ENCODE measurements around the gene CHP2. TPM values are rescaled to one million over a fixed set of nuclear protein-coding genes. Genes with fewer than 3 reads are reported as not detected.
A peak's percentile ranks its signal among the peaks of the same experiment; 100 is the strongest.
"Not testable (repeated sequence)": the region's sequence is repeated elsewhere in the genome, so short reads cannot be mapped to it uniquely, and the experiment has no call there.

CHP2 gene
- total and polyA plus RNA-seq, 9 of the 15 experiments (the other 6 are each of a cell fraction or from before 2014, with no cell fraction given): 0.23 to 1.1 (median 0.80) TPM

DNA sequence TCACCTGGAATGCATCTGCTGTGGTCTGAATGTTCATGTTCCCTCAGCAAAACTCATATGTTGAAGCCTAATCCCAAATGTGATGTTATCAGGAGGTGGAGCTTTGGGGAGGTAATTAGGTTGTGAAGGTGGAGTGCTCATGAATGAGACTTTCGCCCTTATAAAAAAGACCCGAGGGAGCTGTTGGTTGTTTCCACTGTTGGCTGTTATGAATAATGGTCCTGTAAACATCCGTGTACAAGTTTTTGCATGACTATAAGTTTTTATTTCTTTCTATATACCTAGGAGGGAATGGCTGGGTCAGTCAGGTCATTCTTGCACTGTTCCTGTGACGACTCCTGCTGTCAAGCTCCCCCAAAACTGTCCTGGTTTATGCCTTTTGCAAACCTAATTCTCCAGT is 9.6 kb upstream of the CHP2 start (continued):
- TF ChIP-seq, protein P1, sequence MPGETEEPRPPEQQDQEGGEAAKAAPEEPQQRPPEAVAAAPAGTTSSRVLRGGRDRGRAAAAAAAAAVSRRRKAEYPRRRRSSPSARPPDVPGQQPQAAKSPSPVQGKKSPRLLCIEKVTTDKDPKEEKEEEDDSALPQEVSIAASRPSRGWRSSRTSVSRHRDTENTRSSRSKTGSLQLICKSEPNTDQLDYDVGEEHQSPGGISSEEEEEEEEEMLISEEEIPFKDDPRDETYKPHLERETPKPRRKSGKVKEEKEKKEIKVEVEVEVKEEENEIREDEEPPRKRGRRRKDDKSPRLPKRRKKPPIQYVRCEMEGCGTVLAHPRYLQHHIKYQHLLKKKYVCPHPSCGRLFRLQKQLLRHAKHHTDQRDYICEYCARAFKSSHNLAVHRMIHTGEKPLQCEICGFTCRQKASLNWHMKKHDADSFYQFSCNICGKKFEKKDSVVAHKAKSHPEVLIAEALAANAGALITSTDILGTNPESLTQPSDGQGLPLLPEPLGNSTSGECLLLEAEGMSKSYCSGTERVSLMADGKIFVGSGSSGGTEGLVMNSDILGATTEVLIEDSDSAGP (CRISPR knock-in tag; IDR thresholded peaks at IDR 0.05): no peak
- no peak for TF ChIP-seq ZNF224 (CRISPR knock-in tag; IDR thresholded peaks at IDR 0.05)

DNA sequence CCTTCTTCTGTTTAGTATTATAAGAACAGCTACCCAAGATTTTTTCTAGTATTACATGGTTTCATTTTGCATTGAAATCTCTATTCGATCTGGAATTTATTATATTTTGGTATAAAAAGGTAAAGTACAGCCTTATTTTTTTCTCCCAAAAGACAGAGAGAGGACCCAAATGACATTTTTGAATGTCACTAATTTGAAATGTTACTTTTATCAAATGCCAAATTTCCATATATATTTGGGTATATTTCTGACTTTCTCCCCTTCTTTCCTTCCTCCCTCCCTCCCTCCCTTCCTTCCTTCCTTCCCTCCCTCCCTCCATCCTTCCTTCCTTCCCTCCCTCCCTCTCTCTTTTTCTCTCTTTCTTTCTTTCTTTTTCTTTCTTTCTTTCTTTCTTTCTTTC is 6.2 kb upstream of the CHP2 start:
- CTCF ChIA-PET (ENCODE audit: low intra/inter-chr PET ratio): interaction anchor here (0.5 kb wide), 1 partner anchor 810 kb away, joined by 3 read pairs; no protein-coding TSS in a partner anchor
- in situ Hi-C loops (cut with MboI) (no loop called here), intact Hi-C loops (cut with micrococcal nuclease) (no loop called here)
- Histone ChIP-seq H3K9ac (ENCODE audit: insufficient read depth in 1 of 2, low read depth in 2 of 2, low read length in 2 of 2) (no peak overlapping the region), H3K36me3 (ENCODE audit: control insufficient read depth, insufficient read depth, low read length) (no peaks in the 10 kb centered on the region), H2AFZ (ENCODE audit: low read depth, low read length) (no peak overlapping the region), H3K4me2 (ENCODE audit: insufficient read depth, low read length) (no peak overlapping the region), H3K4me3 (no peak overlapping the region), H4K20me1 (replicated peaks; ENCODE audit: control insufficient read depth, insufficient read depth, low read length) (no peaks in the 10 kb centered on the region), H3K27ac (ENCODE audit: extremely low read depth, low read depth, low read length) (no peak overlapping the region), H3K9me1 (ENCODE audit: control insufficient read depth, insufficient read depth, low read length) (no peaks in the 10 kb centered on the region), H3K27me3 (ENCODE audit: control insufficient read depth in 2 of 2, insufficient read depth in 2 of 2, low read length in 2 of 2) (peaks cover 6 to 8% of the 10 kb centered on the region in 2 experiments; a peak in 3 of 5 replicates), H3K9me3 (replicated peaks; ENCODE audit: control insufficient read depth, insufficient read depth, low read depth, low read length) (no peaks in the 10 kb centered on the region), H3K4me1 (replicated peaks in 1 of 2; ENCODE audit: control insufficient read depth in 2 of 2, insufficient read depth in 2 of 2, low read length in 2 of 2) (no peaks in the 10 kb centered on the region), H3K79me2 (ENCODE audit: control insufficient read depth, insufficient read depth, low read length) (no peaks in the 10 kb centered on the region)
- no peak for ATAC-seq
- no TSS peak for BruUV-seq (replicated peaks)
- WGBS (ENCODE audit: insufficient coverage, low coverage, missing lambda C conversion rate): 0% methylated on average over 1 of the region's 1 CpG
- POLR2A ChIA-PET: interaction anchor here (0.6 kb wide), 1 partner anchor 144 kb away, joined by 4 read pairs; no protein-coding TSS in a partner anchor
- TF ChIP-seq SIRT6 (IDR thresholded peaks at IDR 0.05; ENCODE audit: low read depth, low read length): no peak
- TF ChIP-seq PCBP2 (IDR thresholded peaks at IDR 0.05; ENCODE audit: low read depth, low read length, poor library complexity, severe bottlenecking): peak; percentile 49
- TF ChIP-seq, protein P2, sequence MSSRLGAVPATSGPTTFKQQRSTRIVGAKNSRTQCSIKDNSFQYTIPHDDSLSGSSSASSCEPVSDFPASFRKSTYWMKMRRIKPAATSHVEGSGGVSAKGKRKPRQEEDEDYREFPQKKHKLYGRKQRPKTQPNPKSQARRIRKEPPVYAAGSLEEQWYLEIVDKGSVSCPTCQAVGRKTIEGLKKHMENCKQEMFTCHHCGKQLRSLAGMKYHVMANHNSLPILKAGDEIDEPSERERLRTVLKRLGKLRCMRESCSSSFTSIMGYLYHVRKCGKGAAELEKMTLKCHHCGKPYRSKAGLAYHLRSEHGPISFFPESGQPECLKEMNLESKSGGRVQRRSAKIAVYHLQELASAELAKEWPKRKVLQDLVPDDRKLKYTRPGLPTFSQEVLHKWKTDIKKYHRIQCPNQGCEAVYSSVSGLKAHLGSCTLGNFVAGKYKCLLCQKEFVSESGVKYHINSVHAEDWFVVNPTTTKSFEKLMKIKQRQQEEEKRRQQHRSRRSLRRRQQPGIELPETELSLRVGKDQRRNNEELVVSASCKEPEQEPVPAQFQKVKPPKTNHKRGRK (tag; IDR thresholded peaks at IDR 0.05): peak; percentile 40; the same call in 1 of the 2 replicates
- TF ChIP-seq HNRNPK (IDR thresholded peaks at IDR 0.05; ENCODE audit: low read depth, low read length, poor library complexity, severe bottlenecking): peak; percentile 21
- no peak for DNase-seq (ENCODE audit: extremely low read depth in 1 of 4, low spot score in 3 of 4)
- FAIRE-seq: no peak

DNA sequence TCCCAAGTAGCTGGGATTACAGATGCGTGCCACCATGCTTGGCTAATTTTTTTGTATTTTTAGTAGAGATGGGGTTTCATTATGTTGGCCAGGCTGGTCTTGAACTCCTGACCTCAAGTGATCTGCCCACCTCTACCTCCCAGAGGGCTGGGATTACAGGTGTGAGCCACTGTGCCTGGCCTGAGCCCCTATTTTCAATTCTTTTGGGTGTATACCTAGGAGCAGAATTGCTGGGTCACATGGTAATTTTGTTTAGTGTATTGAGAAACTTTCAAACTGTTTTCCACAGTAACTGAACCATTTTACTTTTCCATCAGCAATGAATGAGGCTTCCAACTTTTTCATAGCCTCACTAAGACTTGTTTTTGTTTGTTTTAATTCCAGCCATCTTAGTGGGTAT is 3.8 kb upstream of the CHP2 start:
- ATAC-seq; H3K9me1 ChIP-seq (ENCODE audit: control insufficient read depth, insufficient read depth, low read length); POLR2A ChIA-PET; CTCF ChIA-PET (ENCODE audit: low intra/inter-chr PET ratio); H3K4me3 ChIP-seq; BruUV-seq (replicated peaks); H2AFZ ChIP-seq (ENCODE audit: low read depth, low read length); H3K79me2 ChIP-seq (ENCODE audit: control insufficient read depth, insufficient read depth, low read length); H3K9ac ChIP-seq (ENCODE audit: insufficient read depth in 1 of 2, low read depth in 2 of 2, low read length in 2 of 2); H3K4me2 ChIP-seq (ENCODE audit: insufficient read depth, low read length); H3K27ac ChIP-seq (ENCODE audit: extremely low read depth, low read depth, low read length); FAIRE-seq; intact Hi-C loops (cut with micrococcal nuclease); DNase-seq (ENCODE audit: extremely low read depth in 1 of 4, low spot score in 3 of 4); H3K9me3 ChIP-seq (replicated peaks; ENCODE audit: control insufficient read depth, insufficient read depth, low read depth, low read length); H4K20me1 ChIP-seq (replicated peaks; ENCODE audit: control insufficient read depth, insufficient read depth, low read length); in situ Hi-C loops (cut with MboI); H3K36me3 ChIP-seq (ENCODE audit: control insufficient read depth, insufficient read depth, low read length): not testable (repeated sequence)
- H3K4me1 ChIP-seq (replicated peaks in 1 of 2; ENCODE audit: control insufficient read depth in 2 of 2, insufficient read depth in 2 of 2, low read length in 2 of 2): peaks cover 3 to 15% of the 10 kb centered on the region in 2 experiments; a peak in 4 of 5 replicates
- peaks cover 5 to 15% of the 10 kb centered on the region in 2 experiments; a peak in 4 of 5 replicates for H3K27me3 ChIP-seq (ENCODE audit: control insufficient read depth in 2 of 2, insufficient read depth in 2 of 2, low read length in 2 of 2)
- no CpG with 5 or more reads among the region's 1 CpG for WGBS (ENCODE audit: insufficient coverage, low coverage, missing lambda C conversion rate)

Measured in K562 (cell line).